HAP-1 (cell line): ENCODE data around the gene DENND6A.
"Not testable (repeated sequence)": the region's sequence is repeated elsewhere in the genome, so short reads cannot be mapped to it uniquely, and the experiment has no call there.

Source experiments
- DNase-seq, 2 experiments: peaks; one replicate each; pipeline ENCODE4 v3.0.0-alpha.2; 2016 to 2020; ENCODE audit warnings: low spot score in 2 of 2
- H3K27me3 ChIP-seq: fragments of 250-450 bp; sonication (Bioruptor Pico); 2 replicates; pipeline ENCODE4 v1.5.1; 2020; ENCODE audit warnings: low read depth, mild to moderate bottlenecking, moderate library complexity
- H3K36me3 ChIP-seq: fragments of 250-450 bp; sonication (Bioruptor Pico); replicated peaks from 2 replicates; pipeline ENCODE4 v1.5.1; 2020; ENCODE audit warnings: mild to moderate bottlenecking
- H3K4me1 ChIP-seq: fragments of 250-450 bp; sonication (Bioruptor Pico); 2 replicates; pipeline ENCODE4 v1.5.1; 2020; ENCODE audit warnings: mild to moderate bottlenecking
- H3K4me3 ChIP-seq: fragments of 250-450 bp; sonication (Bioruptor Pico); 2 replicates; pipeline ENCODE4 v1.5.1; 2020; ENCODE audit warnings: mild to moderate bottlenecking, moderate library complexity
- H3K9me3 ChIP-seq: fragments of 250-450 bp; sonication (Bioruptor Pico); 2 replicates; pipeline ENCODE4 v1.5.1; 2020; ENCODE audit warnings: mild to moderate bottlenecking, moderate library complexity
- in situ Hi-C: fragments of 300-500 bp; cut with MboI; formaldehyde crosslinking; loops from 3 replicates; pipeline ENCODE4 v1.14.3; 2020; ENCODE audit warnings: low sequenced_read_pairs, inconsistent platforms, mixed read lengths

Gene DENND6A

GRCh38 chr3:57709559-57709958 is 16.7 kb upstream of the DENND6A start:
- no peak for DNase-seq
- Histone ChIP-seq H3K4me1 (no peaks in the 10 kb centered on the region), H3K36me3 (no peaks in the 10 kb centered on the region), H3K27me3 (no peaks in the 10 kb centered on the region), H3K4me3 (no peak overlapping the region), H3K9me3 (0 out of 2 replicates have a peak, but pooled peaks cover 2% of the 10 kb centered on the region)
- in situ Hi-C loops, result no loop called here

- no peak for DNase-seq
- Histone ChIP-seq H3K4me1 (no peaks in the 10 kb centered on the region), H3K9me3 (0 out of 2 replicates have a peak, but pooled peaks cover 2% of the 10 kb centered on the region), H3K27me3 (no peaks in the 10 kb centered on the region), H3K36me3 (no peaks in the 10 kb centered on the region), H3K4me3 (no peak overlapping the region)
- in situ Hi-C loops, result no loop called here
Observed at GRCh38 chr3:57709031-57709430, 16.2 kb upstream of the DENND6A start.

GRCh38 chr3:57706462-57706861 is 13.6 kb upstream of the DENND6A start:
- H3K4me3 ChIP-seq, result no peak overlapping the region
- in situ Hi-C loops, result no loop called here
- no peaks in the 10 kb centered on the region for H3K36me3 ChIP-seq
- DNase-seq, result no peak
- H3K9me3 ChIP-seq, result no peaks in the 10 kb centered on the region
- H3K27me3 ChIP-seq, result no peaks in the 10 kb centered on the region
- no peaks in the 10 kb centered on the region for H3K4me1 ChIP-seq

GRCh38 chr3:57705351-57705750 is 12.5 kb upstream of the DENND6A start:
- H3K4me1 ChIP-seq, DNase-seq, H3K4me3 ChIP-seq, H3K27me3 ChIP-seq, H3K36me3 ChIP-seq, H3K9me3 ChIP-seq, in situ Hi-C loops: not testable (repeated sequence)

- Histone ChIP-seq H3K27me3 (no peaks in the 10 kb centered on the region), H3K9me3 (no peaks in the 10 kb centered on the region), H3K36me3 (no peaks in the 10 kb centered on the region), H3K4me1 (no peaks in the 10 kb centered on the region), H3K4me3 (no peak overlapping the region)
- in situ Hi-C loops, result no loop called here
- no peak for DNase-seq
Observed at GRCh38 chr3:57701781-57702180, 8.9 kb upstream of the DENND6A start.

- no peaks in the 10 kb centered on the region for H3K27me3 ChIP-seq
- no peaks in the 10 kb centered on the region for H3K36me3 ChIP-seq
- no peak for DNase-seq
- in situ Hi-C loops, result no loop called here
- H3K4me1 ChIP-seq, result no peaks in the 10 kb centered on the region
- no peak overlapping the region for H3K4me3 ChIP-seq
- H3K9me3 ChIP-seq, result no peaks in the 10 kb centered on the region
Observed at GRCh38 chr3:57700737-57701136, 7.9 kb upstream of the DENND6A start.

GRCh38 chr3:57699591-57699990 is 6.7 kb upstream of the DENND6A start:
- H3K9me3 ChIP-seq, result no peaks in the 10 kb centered on the region
- H3K4me1 ChIP-seq, result no peaks in the 10 kb centered on the region
- in situ Hi-C loops, result no loop called here
- H3K4me3 ChIP-seq, result no peak overlapping the region
- no peaks in the 10 kb centered on the region for H3K27me3 ChIP-seq
- no peak for DNase-seq
- H3K36me3 ChIP-seq, result no peaks in the 10 kb centered on the region

GRCh38 chr3:57696801-57697321 is 4.0 kb upstream of the DENND6A start:
- DNase-seq, result no peak
- H3K4me3 ChIP-seq, result no peak overlapping the region
- no peaks in the 10 kb centered on the region for H3K27me3 ChIP-seq
- in situ Hi-C loops, result no loop called here
- no peaks in the 10 kb centered on the region for H3K36me3 ChIP-seq
- H3K9me3 ChIP-seq, result no peaks in the 10 kb centered on the region
- H3K4me1 ChIP-seq, result peaks cover 3% of the 10 kb centered on the region

- Histone ChIP-seq H3K27me3 (no peaks in the 10 kb centered on the region), H3K4me1 (peaks cover 11% of the 10 kb centered on the region), H3K36me3 (no peaks in the 10 kb centered on the region), H3K4me3 (no peak overlapping the region), H3K9me3 (no peaks in the 10 kb centered on the region)
- in situ Hi-C loops, result no loop called here
- no peak for DNase-seq
Observed at GRCh38 chr3:57694146-57694545, 1.3 kb upstream of the DENND6A start.

- H3K27me3 ChIP-seq, DNase-seq, H3K36me3 ChIP-seq, in situ Hi-C loops, H3K9me3 ChIP-seq: not testable (repeated sequence)
- Histone ChIP-seq H3K4me1 (peaks cover 11% of the 10 kb centered on the region), H3K4me3 (peak overlapping the region; percentile 49)
Observed at GRCh38 chr3:57692133-57692395, 813 bp downstream of the DENND6A start.

GRCh38 chr3:57691411-57692132 is 1.3 kb downstream of the DENND6A start:
- in situ Hi-C loops, result no loop called here
- peak overlapping the region; percentile 49 for H3K4me3 ChIP-seq
- peaks cover 11% of the 10 kb centered on the region for H3K4me1 ChIP-seq
- DNase-seq, result peak; percentile 36 to 51
- no peaks in the 10 kb centered on the region for H3K9me3 ChIP-seq
- H3K36me3 ChIP-seq, result no peaks in the 10 kb centered on the region
- H3K27me3 ChIP-seq, result no peaks in the 10 kb centered on the region

GRCh38 chr3:57689367-57690053 is 3.4 kb downstream of the DENND6A start:
- H3K4me1 ChIP-seq, result peaks cover 11% of the 10 kb centered on the region
- in situ Hi-C loops, result no loop called here
- no peaks in the 10 kb centered on the region for H3K36me3 ChIP-seq
- no peaks in the 10 kb centered on the region for H3K9me3 ChIP-seq
- no peaks in the 10 kb centered on the region for H3K27me3 ChIP-seq
- no peak for DNase-seq
- H3K4me3 ChIP-seq, result no peak overlapping the region

GRCh38 chr3:57688291-57688690 is 4.6 kb downstream of the DENND6A start:
- DNase-seq, result no peak

GRCh38 chr3:57683286-57683685 is 9.6 kb downstream of the DENND6A start:
- Histone ChIP-seq H3K9me3 (no peaks in the 10 kb centered on the region), H3K27me3 (no peaks in the 10 kb centered on the region), H3K4me3 (no peak overlapping the region), H3K4me1 (peaks cover 5% of the 10 kb centered on the region; the same call in 1 of the 2 replicates), H3K36me3 (no peaks in the 10 kb centered on the region)
- in situ Hi-C loops, result no loop called here
- DNase-seq, result no peak

More at GRCh38 chr3:57688291-57688690, 4.6 kb downstream of the DENND6A start:
- in situ Hi-C loops, result no loop called here
- H3K9me3 ChIP-seq, result no peaks in the 10 kb centered on the region
- no peaks in the 10 kb centered on the region for H3K36me3 ChIP-seq
- H3K4me3 ChIP-seq, result no peak overlapping the region
- no peaks in the 10 kb centered on the region for H3K27me3 ChIP-seq
- peaks cover 12% of the 10 kb centered on the region for H3K4me1 ChIP-seq
